Measurements from ENCODE around the gene NOM1.

The NOM1 gene

DNA sequence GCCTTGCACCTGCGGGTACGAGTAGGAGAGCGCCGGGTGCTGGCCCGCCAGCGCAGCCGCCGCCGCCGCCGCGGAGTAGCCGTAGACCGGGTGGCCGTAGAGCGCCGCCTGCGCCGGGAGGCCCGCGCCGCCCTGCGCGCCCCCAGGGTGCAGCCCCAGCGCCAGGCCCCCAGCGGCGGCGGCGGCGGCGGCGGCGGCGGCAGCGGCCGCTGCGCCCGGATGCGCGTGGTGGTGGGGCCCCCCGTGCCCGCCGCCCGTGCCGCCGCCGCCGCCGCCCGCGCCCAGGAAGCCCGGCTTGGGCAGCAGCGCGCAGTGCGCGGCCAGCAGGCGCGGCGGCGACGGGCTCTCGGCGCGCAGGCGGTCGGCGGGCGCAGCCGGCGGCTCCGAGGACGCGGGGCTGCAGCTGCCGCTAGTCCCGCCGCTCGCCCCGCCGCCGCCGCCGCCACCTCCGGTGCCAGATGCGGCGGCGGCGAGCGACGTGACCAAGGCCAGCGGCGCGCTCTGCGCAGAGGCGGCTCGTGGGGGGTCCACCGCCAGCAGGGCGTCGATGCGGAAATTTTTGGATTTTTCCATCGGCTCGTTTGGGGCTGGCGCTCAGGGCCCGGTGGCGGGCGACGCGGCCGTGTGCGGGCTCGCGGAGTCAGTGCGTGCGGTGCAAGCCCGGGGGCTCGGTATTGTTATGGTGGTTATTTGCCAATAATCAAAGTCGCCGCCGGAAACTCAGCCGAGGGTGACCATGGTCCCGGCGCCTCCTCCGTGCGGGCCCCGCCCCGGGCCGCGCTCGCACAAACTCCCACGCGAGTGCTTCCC lies 60.5 kb downstream of the NOM1 start:
- no peaks in the 10 kb centered on the region for H3K9me3 ChIP-seq (ENCODE audit: control insufficient read depth in 2 of 2, low read length in 2 of 2)
- H3K27me3 ChIP-seq (ENCODE audit: control insufficient read depth in 2 of 2, insufficient read depth in 2 of 2, low read length in 2 of 2) = peaks cover 12 to 23% of the 10 kb centered on the region in 2 donors
- H3K36me3 ChIP-seq (ENCODE audit: control insufficient read depth in 2 of 2, insufficient read depth in 2 of 2, low read length in 2 of 2) = no peaks in the 10 kb centered on the region
- peak overlapping the region; percentile 74 to 84 for H3K4me3 ChIP-seq (ENCODE audit: low read length in 2 of 2)
- H3K27ac ChIP-seq (ENCODE audit: low read depth in 2 of 2, low read length in 2 of 2) = peak overlapping the region; percentile 86 to 89
- H3K4me1 ChIP-seq (ENCODE audit: control insufficient read depth in 2 of 2, insufficient read depth in 2 of 2, low read length in 2 of 2) = peaks cover 34 to 44% of the 10 kb centered on the region in 2 donors
- peak overlapping the region in 1 of 2 donors; percentile 96 for H3K9ac ChIP-seq (ENCODE audit: low read depth in 1 of 2, low read length in 2 of 2)

DNA sequence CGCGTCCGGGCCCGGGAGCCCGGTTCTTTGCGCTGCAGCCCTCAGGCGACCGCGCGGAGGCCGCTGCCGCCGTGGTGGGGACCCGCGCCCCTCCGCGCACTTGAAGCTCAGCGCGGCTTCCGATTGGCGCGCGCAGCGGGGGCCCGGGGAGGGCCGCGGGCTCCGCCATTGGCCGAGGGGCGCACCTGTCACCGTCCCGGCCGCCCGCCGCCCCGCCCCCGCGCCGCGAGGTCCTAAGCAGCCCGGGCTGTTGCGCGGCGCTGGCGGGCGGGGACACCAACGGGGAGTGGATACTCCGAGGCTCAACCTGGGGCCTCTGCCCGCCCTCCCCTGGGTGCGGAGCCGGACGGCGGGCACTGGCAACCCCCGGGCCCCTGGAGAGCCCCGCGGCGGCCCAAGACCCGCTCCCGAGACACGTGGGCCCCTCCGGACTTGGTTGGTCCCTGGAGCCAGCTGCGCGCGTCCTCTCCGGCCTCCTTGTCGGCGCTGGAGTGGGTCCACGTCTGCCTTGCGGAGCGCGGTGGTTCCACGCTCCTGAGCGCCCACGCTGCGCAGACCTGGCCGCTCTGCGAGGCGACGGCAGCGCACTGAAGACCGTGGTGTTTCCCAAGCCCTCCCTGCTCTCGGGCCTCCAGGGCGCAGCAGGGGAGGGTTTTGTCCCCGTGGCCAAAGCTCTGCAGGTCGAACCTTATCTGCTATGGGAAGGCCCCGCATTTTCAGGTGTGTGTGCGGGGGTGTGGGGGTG lies 61.2 kb downstream of the NOM1 start, which contains the start of gene MNX1:
TSS of gene MNX1 (minus strand) at position 76 of the 745 bp plus-strand sequence. CDS start 313 bp downstream, outside the sequence.
- H3K27ac ChIP-seq (ENCODE audit: low read depth in 2 of 2, low read length in 2 of 2) = peak within 1 kb of the TSS; percentile 86 to 89
- peaks cover 12 to 24% of the 10 kb centered on the region in 2 donors for H3K27me3 ChIP-seq (ENCODE audit: control insufficient read depth in 2 of 2, insufficient read depth in 2 of 2, low read length in 2 of 2)
- no peaks in the 10 kb centered on the region for H3K9me3 ChIP-seq (ENCODE audit: control insufficient read depth in 2 of 2, low read length in 2 of 2)
- no peaks in the 10 kb centered on the region for H3K36me3 ChIP-seq (ENCODE audit: control insufficient read depth in 2 of 2, insufficient read depth in 2 of 2, low read length in 2 of 2)
- H3K4me3 ChIP-seq (ENCODE audit: low read length in 2 of 2) = peak within 1 kb of the TSS; percentile 74 to 84
- peaks cover 34 to 43% of the 10 kb centered on the region in 2 donors for H3K4me1 ChIP-seq (ENCODE audit: control insufficient read depth in 2 of 2, insufficient read depth in 2 of 2, low read length in 2 of 2)
- H3K9ac ChIP-seq (ENCODE audit: low read depth in 1 of 2, low read length in 2 of 2) = peak within 1 kb of the TSS; percentile 75 to 96

DNA sequence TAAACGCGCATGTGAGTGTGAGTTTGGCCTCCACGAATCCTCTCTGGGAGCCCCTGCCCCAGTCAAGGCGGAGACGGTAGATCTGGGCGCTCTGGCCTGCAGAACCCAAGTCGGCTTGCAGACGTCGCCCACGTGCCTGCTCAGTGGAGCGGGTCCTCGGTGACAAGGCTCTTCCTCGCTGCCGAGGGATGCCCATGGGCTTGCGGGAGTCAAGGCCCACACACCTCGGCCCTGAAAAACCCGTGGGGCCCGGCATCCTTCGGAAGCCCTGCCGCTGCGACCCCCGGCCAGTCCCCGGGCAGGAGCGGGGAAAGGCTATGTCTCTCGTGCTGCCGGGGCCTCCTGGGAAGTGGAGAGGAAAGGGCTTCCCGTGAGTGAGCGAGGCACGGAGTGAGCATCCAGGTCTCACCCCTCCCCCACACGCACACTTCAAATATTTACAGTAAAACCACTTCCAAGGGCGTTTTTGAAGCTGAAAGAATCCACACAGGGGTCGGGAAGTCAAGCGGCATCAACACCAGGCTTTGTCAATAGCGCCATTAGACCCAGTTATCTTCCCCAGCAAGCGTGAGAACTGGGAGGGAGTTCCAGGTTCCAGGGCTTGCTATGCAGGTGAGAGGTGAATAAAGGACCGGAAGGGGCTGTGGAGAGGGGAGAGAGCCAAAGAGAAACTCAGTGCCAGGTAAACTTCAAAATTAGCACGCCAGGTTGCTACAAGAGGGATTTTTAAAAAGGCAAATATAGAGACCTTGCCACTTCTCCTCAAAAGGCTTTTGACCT lies 62.0 kb downstream of the NOM1 start:
- Histone ChIP-seq H3K9me3 (ENCODE audit: control insufficient read depth in 2 of 2, low read length in 2 of 2) (no peaks in the 10 kb centered on the region), H3K27ac (ENCODE audit: low read depth in 2 of 2, low read length in 2 of 2) (peak overlapping the region in 1 of 2 donors; percentile 32), H3K27me3 (ENCODE audit: control insufficient read depth in 2 of 2, insufficient read depth in 2 of 2, low read length in 2 of 2) (peaks cover 16 to 30% of the 10 kb centered on the region in 2 donors), H3K4me3 (ENCODE audit: low read length in 2 of 2) (peak overlapping the region; percentile 67 to 73), H3K9ac (ENCODE audit: low read depth in 1 of 2, low read length in 2 of 2) (peak overlapping the region; percentile 56 to 84), H3K4me1 (ENCODE audit: control insufficient read depth in 2 of 2, insufficient read depth in 2 of 2, low read length in 2 of 2) (peaks cover 29 to 36% of the 10 kb centered on the region in 2 donors), H3K36me3 (ENCODE audit: control insufficient read depth in 2 of 2, insufficient read depth in 2 of 2, low read length in 2 of 2) (no peaks in the 10 kb centered on the region)

DNA sequence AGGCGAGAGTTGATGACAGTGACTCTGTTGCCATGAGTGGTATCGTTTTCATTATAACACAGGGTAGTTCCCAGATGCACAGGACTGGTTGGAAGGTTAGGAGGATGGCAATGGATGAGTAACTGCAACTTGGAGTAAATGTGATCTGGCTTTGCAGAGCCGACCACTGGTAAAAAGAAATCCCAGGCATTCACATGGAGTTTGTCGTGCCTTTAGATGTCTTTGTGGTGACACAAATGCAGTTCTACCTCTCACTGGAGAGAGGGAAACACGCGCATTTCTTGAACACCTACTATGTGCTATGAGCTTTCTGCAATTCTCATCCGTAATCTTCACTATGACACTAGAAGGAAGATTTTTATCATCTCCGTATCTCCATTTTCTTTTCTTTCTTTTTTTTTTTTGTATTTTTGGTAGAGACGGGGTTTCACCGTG lies 62.6 kb downstream of the NOM1 start:
- Histone ChIP-seq H3K36me3 (ENCODE audit: control insufficient read depth in 2 of 2, insufficient read depth in 2 of 2, low read length in 2 of 2) (no peaks in the 10 kb centered on the region), H3K27me3 (ENCODE audit: control insufficient read depth in 2 of 2, insufficient read depth in 2 of 2, low read length in 2 of 2) (peaks cover 22 to 36% of the 10 kb centered on the region in 2 donors), H3K27ac (ENCODE audit: low read depth in 2 of 2, low read length in 2 of 2) (no peak overlapping the region), H3K4me1 (ENCODE audit: control insufficient read depth in 2 of 2, insufficient read depth in 2 of 2, low read length in 2 of 2) (peaks cover 28 to 30% of the 10 kb centered on the region in 2 donors), H3K9me3 (ENCODE audit: control insufficient read depth in 2 of 2, low read length in 2 of 2) (no peaks in the 10 kb centered on the region), H3K4me3 (ENCODE audit: low read length in 2 of 2) (no peak overlapping the region), H3K9ac (ENCODE audit: low read depth in 1 of 2, low read length in 2 of 2) (no peak overlapping the region)

GRCh38 chr7:157013101-157013500 lies 63.6 kb downstream of the NOM1 start:
- Histone ChIP-seq H3K4me1 (ENCODE audit: control insufficient read depth in 2 of 2, insufficient read depth in 2 of 2, low read length in 2 of 2) (peaks cover 21 to 23% of the 10 kb centered on the region in 2 donors), H3K9ac (ENCODE audit: low read depth in 1 of 2, low read length in 2 of 2) (peak overlapping the region in 1 of 2 donors; percentile 24), H3K36me3 (ENCODE audit: control insufficient read depth in 2 of 2, insufficient read depth in 2 of 2, low read length in 2 of 2) (no peaks in the 10 kb centered on the region), H3K9me3 (ENCODE audit: control insufficient read depth in 2 of 2, low read length in 2 of 2) (no peaks in the 10 kb centered on the region), H3K27me3 (ENCODE audit: control insufficient read depth in 2 of 2, insufficient read depth in 2 of 2, low read length in 2 of 2) (peaks cover 32 to 43% of the 10 kb centered on the region in 2 donors), H3K4me3 (ENCODE audit: low read length in 2 of 2) (no peak overlapping the region), H3K27ac (ENCODE audit: low read depth in 2 of 2, low read length in 2 of 2) (no peak overlapping the region)

DNA sequence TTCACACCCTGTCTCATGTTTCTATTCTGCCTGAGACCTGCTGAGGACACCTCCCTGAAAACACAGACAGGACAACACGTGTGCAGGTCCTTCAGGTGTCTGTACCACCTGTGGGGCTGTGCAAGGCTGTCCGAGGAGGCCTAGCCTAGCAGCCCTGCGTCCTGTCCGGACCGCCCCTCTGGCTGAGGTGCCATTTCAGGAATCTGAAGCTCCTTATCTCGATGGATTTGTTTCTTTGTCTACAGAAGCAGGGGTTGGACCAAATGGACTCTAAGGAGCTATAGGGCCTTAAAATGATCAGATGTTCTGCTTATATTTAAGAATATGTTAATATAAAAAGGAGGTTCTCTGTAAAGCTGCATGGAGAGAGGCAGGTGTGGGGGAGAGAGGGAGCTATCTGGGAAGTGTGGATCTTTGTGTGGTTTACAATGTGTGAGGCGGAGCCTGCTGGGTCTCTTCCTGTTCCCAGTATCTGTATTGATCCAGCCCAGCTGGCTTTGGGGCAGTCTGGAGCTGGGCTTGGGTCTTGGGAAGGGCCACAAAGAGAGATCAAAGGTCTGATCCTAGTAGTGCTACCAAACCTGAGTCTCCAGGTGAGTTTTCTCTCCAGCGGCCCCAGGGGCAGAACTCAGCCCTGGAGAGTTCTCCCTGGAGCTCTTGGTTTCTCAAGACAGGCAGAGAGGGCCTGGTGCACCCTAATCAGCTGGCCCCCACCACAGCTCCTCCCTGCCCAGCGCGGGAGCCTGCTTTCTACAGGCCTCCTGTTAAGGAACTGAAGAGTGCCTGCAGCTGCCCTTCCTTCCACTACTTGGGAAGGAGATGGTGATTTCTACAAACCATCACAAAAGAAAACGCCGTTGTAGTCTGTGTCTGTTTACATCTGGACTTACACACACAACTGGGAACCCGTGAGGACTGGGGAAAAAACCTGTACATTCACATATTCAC lies 64.4 kb downstream of the NOM1 start:
- no peak overlapping the region for H3K4me3 ChIP-seq (ENCODE audit: low read length in 2 of 2)
- peaks cover 21 to 25% of the 10 kb centered on the region in 2 donors for H3K4me1 ChIP-seq (ENCODE audit: control insufficient read depth in 2 of 2, insufficient read depth in 2 of 2, low read length in 2 of 2)
- no peak overlapping the region for H3K27ac ChIP-seq (ENCODE audit: low read depth in 2 of 2, low read length in 2 of 2)
- H3K9ac ChIP-seq (ENCODE audit: low read depth in 1 of 2, low read length in 2 of 2) = peak overlapping the region in 1 of 2 donors; percentile 2
- H3K36me3 ChIP-seq (ENCODE audit: control insufficient read depth in 2 of 2, insufficient read depth in 2 of 2, low read length in 2 of 2) = no peaks in the 10 kb centered on the region
- no peaks in the 10 kb centered on the region for H3K9me3 ChIP-seq (ENCODE audit: control insufficient read depth in 2 of 2, low read length in 2 of 2)
- H3K27me3 ChIP-seq (ENCODE audit: control insufficient read depth in 2 of 2, insufficient read depth in 2 of 2, low read length in 2 of 2) = peaks cover 39 to 47% of the 10 kb centered on the region in 2 donors

GRCh38 chr7:157014635-157015555 lies 65.4 kb downstream of the NOM1 start:
- Histone ChIP-seq H3K4me3 (ENCODE audit: low read length in 2 of 2) (no peak overlapping the region), H3K27me3 (ENCODE audit: control insufficient read depth in 2 of 2, insufficient read depth in 2 of 2, low read length in 2 of 2) (peaks cover 45 to 55% of the 10 kb centered on the region in 2 donors), H3K36me3 (ENCODE audit: control insufficient read depth in 2 of 2, insufficient read depth in 2 of 2, low read length in 2 of 2) (no peaks in the 10 kb centered on the region), H3K27ac (ENCODE audit: low read depth in 2 of 2, low read length in 2 of 2) (no peak overlapping the region), H3K4me1 (ENCODE audit: control insufficient read depth in 2 of 2, insufficient read depth in 2 of 2, low read length in 2 of 2) (peaks cover 21 to 28% of the 10 kb centered on the region in 2 donors), H3K9me3 (ENCODE audit: control insufficient read depth in 2 of 2, low read length in 2 of 2) (no peaks in the 10 kb centered on the region), H3K9ac (ENCODE audit: low read depth in 1 of 2, low read length in 2 of 2) (no peak overlapping the region)

DNA sequence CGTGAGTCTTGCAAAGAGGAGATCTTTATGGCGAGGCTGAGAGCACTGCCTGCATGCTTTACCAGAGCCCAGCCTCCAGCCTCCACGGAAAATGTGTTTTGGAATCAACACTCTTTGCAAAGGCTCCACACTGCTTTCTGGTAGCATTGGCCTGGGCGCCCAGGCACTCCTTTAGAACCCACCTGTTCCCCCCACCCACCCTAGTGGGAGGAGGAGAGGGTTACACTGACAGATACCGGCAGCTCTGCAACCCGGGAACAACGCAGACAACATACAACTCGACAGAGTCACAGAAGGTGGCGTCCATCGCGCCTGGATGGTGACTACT lies 66.5 kb downstream of the NOM1 start:
- H3K36me3 ChIP-seq (ENCODE audit: control insufficient read depth in 2 of 2, insufficient read depth in 2 of 2, low read length in 2 of 2) = no peaks in the 10 kb centered on the region
- H3K27ac ChIP-seq (ENCODE audit: low read depth in 2 of 2, low read length in 2 of 2) = no peak overlapping the region
- peaks cover 22 to 29% of the 10 kb centered on the region in 2 donors for H3K4me1 ChIP-seq (ENCODE audit: control insufficient read depth in 2 of 2, insufficient read depth in 2 of 2, low read length in 2 of 2)
- no peaks in the 10 kb centered on the region for H3K9me3 ChIP-seq (ENCODE audit: control insufficient read depth in 2 of 2, low read length in 2 of 2)
- no peak overlapping the region for H3K9ac ChIP-seq (ENCODE audit: low read depth in 1 of 2, low read length in 2 of 2)
- peaks cover 56 to 65% of the 10 kb centered on the region in 2 donors for H3K27me3 ChIP-seq (ENCODE audit: control insufficient read depth in 2 of 2, insufficient read depth in 2 of 2, low read length in 2 of 2)
- no peak overlapping the region for H3K4me3 ChIP-seq (ENCODE audit: low read length in 2 of 2)

Data from mucosa of rectum (tissue), 2 donors.